ENCODE results near the gene ZBTB22. TPM values are rescaled to one million over a fixed set of nuclear protein-coding genes. Genes with fewer than 3 reads are reported as not detected.

The ZBTB22 gene
- total RNA-seq, 4 donors from 2014 or later, result 10.1 to 31.8 (median 17.2) TPM

- DNase-seq, result peak; percentile 70
- TF ChIP-seq EP300 (IDR thresholded peaks at IDR 0.05; ENCODE audit: low read depth), result no peak
- no peak for TF ChIP-seq CTCF (IDR thresholded peaks at IDR 0.05)
- WGBS, 2 donors (ENCODE audit: low coverage in 1 of 2), result 9% methylated on average over 16 of the region's 16 CpGs; no CpG with 5 or more reads in 1 of the 2 donors
- Histone ChIP-seq H3K27ac (peak overlapping the region; percentile 97 to 99 (median 98)), H3K9me3 (no peaks in the 10 kb centered on the region), H3K27me3 (no peaks in the 10 kb centered on the region), H3K4me3 (peak overlapping the region; percentile 17 to 88 (median 74)), H3K4me1 (peaks cover 10 to 33% (median 23%) of the 10 kb centered on the region in 4 donors), H3K36me3 (no peaks in the 10 kb centered on the region)
- in situ Hi-C loops (cut with MboI; ENCODE audit: low pct_ligation_motif_present in 1 of 4, low pct_unique_long_range_greater_than_20kb in 1 of 4, low sequenced_read_pairs in 3 of 4), result no loop called here
- intact Hi-C loops (cut with DNase I; ENCODE audit: low total_unique reads), result no loop called here
These were observed 20.1 kb downstream of the ZBTB22 start for GRCh38 chr6:33297406-33297955.

- Histone ChIP-seq H3K9me3 (no peaks in the 10 kb centered on the region), H3K27ac (peak overlapping the region; percentile 97 to 99 (median 98)), H3K27me3 (no peaks in the 10 kb centered on the region), H3K36me3 (peaks cover 0 to 3% (median 0%) of the 10 kb centered on the region in 4 donors), H3K4me3 (peak overlapping the region in 3 of 4 donors; percentile 63 to 88 (median 86)), H3K4me1 (peaks cover 10 to 33% (median 23%) of the 10 kb centered on the region in 4 donors)
- intact Hi-C loops (cut with DNase I; ENCODE audit: low total_unique reads) (no loop called here), in situ Hi-C loops (cut with MboI; ENCODE audit: low pct_ligation_motif_present in 1 of 4, low pct_unique_long_range_greater_than_20kb in 1 of 4, low sequenced_read_pairs in 3 of 4) (no loop called here)
- WGBS, 2 donors (ENCODE audit: low coverage in 1 of 2), result 65% methylated on average over 12 of the region's 12 CpGs; no CpG with 5 or more reads in 1 of the 2 donors
- no peak for DNase-seq
- TF ChIP-seq CTCF (IDR thresholded peaks at IDR 0.05) (no peak), POLR2A (IDR thresholded peaks at IDR 0.05) (no peak), EP300 (IDR thresholded peaks at IDR 0.05; ENCODE audit: low read depth) (no peak), POLR2AphosphoS5 (IDR thresholded peaks at IDR 0.05) (no peak)
These were observed 20.6 kb downstream of the ZBTB22 start for GRCh38 chr6:33296797-33297405.

- Histone ChIP-seq H3K36me3 (peaks cover 0 to 8% (median 0%) of the 10 kb centered on the region in 4 donors), H3K4me3 (no peak overlapping the region), H3K27me3 (no peaks in the 10 kb centered on the region), H3K4me1 (peaks cover 10 to 27% (median 22%) of the 10 kb centered on the region in 4 donors), H3K27ac (no peak overlapping the region), H3K9me3 (no peaks in the 10 kb centered on the region)
- TF ChIP-seq CTCF (IDR thresholded peaks at IDR 0.05), result no peak
- TF ChIP-seq POLR2A (IDR thresholded peaks at IDR 0.05), result no peak
- no peak for TF ChIP-seq POLR2AphosphoS5 (IDR thresholded peaks at IDR 0.05)
- no peak for TF ChIP-seq EP300 (IDR thresholded peaks at IDR 0.05; ENCODE audit: low read depth)
- DNase-seq, result no peak
- intact Hi-C loops (cut with DNase I; ENCODE audit: low total_unique reads), result no loop called here
- in situ Hi-C loops (cut with MboI; ENCODE audit: low pct_ligation_motif_present in 1 of 4, low pct_unique_long_range_greater_than_20kb in 1 of 4, low sequenced_read_pairs in 3 of 4), result no loop called here
- 80 to 88% methylated on average over 5 to 15 of the region's 15 CpGs for WGBS, 2 donors (ENCODE audit: low coverage in 1 of 2)
These were observed 21.7 kb downstream of the ZBTB22 start for GRCh38 chr6:33295621-33296369.

GRCh38 chr6:33294086-33294823, 23.3 kb downstream of the ZBTB22 start:
- TF ChIP-seq POLR2A (IDR thresholded peaks at IDR 0.05), result no peak
- 59 to 60% methylated on average over 6 to 10 of the region's 10 CpGs for WGBS, 2 donors (ENCODE audit: low coverage in 1 of 2)
- no peak overlapping the region for H3K4me3 ChIP-seq
- H3K36me3 ChIP-seq, result peaks cover 0 to 8% (median 0%) of the 10 kb centered on the region in 4 donors
- no peaks in the 10 kb centered on the region for H3K9me3 ChIP-seq
- in situ Hi-C loops (cut with MboI; ENCODE audit: low pct_ligation_motif_present in 1 of 4, low pct_unique_long_range_greater_than_20kb in 1 of 4, low sequenced_read_pairs in 3 of 4), result no loop called here
- peaks cover 6 to 27% (median 23%) of the 10 kb centered on the region in 4 donors for H3K4me1 ChIP-seq
- H3K27ac ChIP-seq, result no peak overlapping the region
- H3K27me3 ChIP-seq, result no peaks in the 10 kb centered on the region
- no peak for DNase-seq
- intact Hi-C loops (cut with DNase I; ENCODE audit: low total_unique reads), result no loop called here

Data from transverse colon (tissue), 4 donors.